ENCODE results near the gene NOS1. TPM values are rescaled to one million over a fixed set of nuclear protein-coding genes. Genes with fewer than 3 reads are reported as not detected.

Gene NOS1
- total and polyA plus RNA-seq, 2 donors (not counting 3 experiments of a cell fraction or from before 2014, with no cell fraction given) = not detected

DNA sequence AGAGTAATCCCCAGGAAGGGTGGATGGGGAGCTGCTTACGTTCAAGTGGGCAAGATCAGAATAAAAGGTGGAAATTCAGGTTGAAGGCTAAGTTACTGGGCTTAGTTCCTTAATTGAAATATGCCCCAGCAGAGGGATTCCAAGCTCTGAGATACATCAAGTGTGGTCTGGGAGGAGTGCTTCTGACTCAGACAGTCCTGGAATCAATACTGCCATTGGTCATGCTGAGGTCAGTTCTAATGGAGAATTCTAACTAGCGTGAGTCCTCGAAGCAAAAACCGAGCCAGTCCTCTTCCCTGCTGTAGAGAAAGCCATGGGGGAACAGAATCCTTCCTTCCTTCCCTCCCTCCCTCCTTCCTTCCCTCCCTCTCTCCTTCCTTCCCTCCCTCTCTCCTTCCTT is 39.9 kb downstream of the NOS1 start:
- H3K4me2 ChIP-seq (ENCODE audit: insufficient read depth, low read length) = no peak overlapping the region
- TF ChIP-seq GATA2 (IDR thresholded peaks at IDR 0.05; ENCODE audit: insufficient read depth, insufficient read length, low read depth, low read length) (no peak), MYC (IDR thresholded peaks at IDR 0.05; ENCODE audit: low read depth, low read length) (no peak), JUN (IDR thresholded peaks at IDR 0.05; ENCODE audit: borderline replicate concordance, insufficient read depth, insufficient read length, low read depth) (no peak), POLR2A (IDR thresholded peaks at IDR 0.05; ENCODE audit: low read depth, low read length) (no peak)
- TF ChIP-seq, protein P1, sequence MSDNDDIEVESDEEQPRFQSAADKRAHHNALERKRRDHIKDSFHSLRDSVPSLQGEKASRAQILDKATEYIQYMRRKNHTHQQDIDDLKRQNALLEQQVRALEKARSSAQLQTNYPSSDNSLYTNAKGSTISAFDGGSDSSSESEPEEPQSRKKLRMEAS (IDR thresholded peaks at IDR 0.05; ENCODE audit: insufficient read depth, insufficient read length) = no peak
- TF ChIP-seq, protein P2, sequence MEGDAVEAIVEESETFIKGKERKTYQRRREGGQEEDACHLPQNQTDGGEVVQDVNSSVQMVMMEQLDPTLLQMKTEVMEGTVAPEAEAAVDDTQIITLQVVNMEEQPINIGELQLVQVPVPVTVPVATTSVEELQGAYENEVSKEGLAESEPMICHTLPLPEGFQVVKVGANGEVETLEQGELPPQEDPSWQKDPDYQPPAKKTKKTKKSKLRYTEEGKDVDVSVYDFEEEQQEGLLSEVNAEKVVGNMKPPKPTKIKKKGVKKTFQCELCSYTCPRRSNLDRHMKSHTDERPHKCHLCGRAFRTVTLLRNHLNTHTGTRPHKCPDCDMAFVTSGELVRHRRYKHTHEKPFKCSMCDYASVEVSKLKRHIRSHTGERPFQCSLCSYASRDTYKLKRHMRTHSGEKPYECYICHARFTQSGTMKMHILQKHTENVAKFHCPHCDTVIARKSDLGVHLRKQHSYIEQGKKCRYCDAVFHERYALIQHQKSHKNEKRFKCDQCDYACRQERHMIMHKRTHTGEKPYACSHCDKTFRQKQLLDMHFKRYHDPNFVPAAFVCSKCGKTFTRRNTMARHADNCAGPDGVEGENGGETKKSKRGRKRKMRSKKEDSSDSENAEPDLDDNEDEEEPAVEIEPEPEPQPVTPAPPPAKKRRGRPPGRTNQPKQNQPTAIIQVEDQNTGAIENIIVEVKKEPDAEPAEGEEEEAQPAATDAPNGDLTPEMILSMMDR (IDR thresholded peaks at IDR 0.05; ENCODE audit: extremely low read depth in 1 of 2, insufficient read depth in 1 of 2, low read depth in 1 of 2, low read length in 2 of 2) = no peak
- H2AFZ ChIP-seq (ENCODE audit: low read depth, low read length) = no peak overlapping the region
- H3K9ac ChIP-seq (replicated peaks; ENCODE audit: extremely low read depth, insufficient read depth, low read length) = no peak overlapping the region
- DNase-seq (ENCODE audit: low read depth, low spot score) = no peak
- BruUV-seq (replicated peaks) = no TSS peak
- FAIRE-seq = no peak
- no peaks in the 10 kb centered on the region for H3K9me1 ChIP-seq (replicated peaks; ENCODE audit: control insufficient read depth, extremely low read depth, insufficient read depth, low read length)
- H3K4me1 ChIP-seq (ENCODE audit: control insufficient read depth, extremely low read depth, insufficient read depth, low read length) = no peaks in the 10 kb centered on the region
- no peaks in the 10 kb centered on the region for H3K36me3 ChIP-seq (ENCODE audit: control insufficient read depth in 2 of 2, extremely low read depth in 1 of 2, insufficient read depth in 2 of 2, low read length in 2 of 2)
- no peak overlapping the region for H3K27ac ChIP-seq (ENCODE audit: insufficient read depth, low read depth, low read length)
- no peaks in the 10 kb centered on the region for H3K9me3 ChIP-seq (replicated peaks; ENCODE audit: control insufficient read depth, insufficient read depth, low read length)
- no peaks in the 10 kb centered on the region for H3K79me2 ChIP-seq (ENCODE audit: control insufficient read depth, insufficient read depth, low read length)
- ChIA-PET CTCF (no interaction called here), POLR2A (no interaction called here)
- H3K4me3 ChIP-seq (replicated peaks in 1 of 3; ENCODE audit: insufficient read depth in 1 of 3, low read depth in 1 of 3, low read length in 3 of 3) = no peak overlapping the region
- dilution Hi-C loops (cut with MboI; ENCODE audit: extremely low pct_ligation_motif_present, low sequenced_read_pairs) (no loop called here), intact Hi-C loops (cut with micrococcal nuclease) (no loop called here)
- H3K27me3 ChIP-seq (ENCODE audit: control insufficient read depth in 2 of 2, insufficient read depth in 2 of 2, low read length in 2 of 2) = no peaks in the 10 kb centered on the region
- H4K20me1 ChIP-seq (replicated peaks; ENCODE audit: control insufficient read depth, extremely low read depth, insufficient read depth, low read length) = no peaks in the 10 kb centered on the region

DNA sequence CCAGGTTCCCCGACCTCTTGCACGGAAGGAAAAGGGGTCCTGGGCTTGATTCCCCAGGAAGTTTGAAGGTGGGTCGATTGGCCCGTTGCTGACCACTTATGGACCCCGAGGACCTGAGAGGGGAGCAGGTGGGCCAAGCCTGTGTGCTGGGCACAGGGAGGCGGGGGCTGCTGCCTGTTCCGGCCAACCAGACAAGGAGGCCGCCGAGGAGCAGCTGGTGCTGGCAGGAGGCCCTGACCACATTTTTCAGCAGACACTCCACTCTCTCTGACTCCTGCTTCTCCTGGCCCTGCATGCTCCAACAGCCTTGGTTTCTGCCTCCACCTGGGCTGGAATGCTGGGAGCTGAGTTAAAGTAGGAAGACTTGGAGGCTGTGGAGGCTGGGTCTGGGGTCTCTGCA is 42.8 kb downstream of the NOS1 start:
- Histone ChIP-seq H3K36me3 (ENCODE audit: control insufficient read depth in 2 of 2, extremely low read depth in 1 of 2, insufficient read depth in 2 of 2, low read length in 2 of 2) (no peaks in the 10 kb centered on the region), H3K4me1 (ENCODE audit: control insufficient read depth, extremely low read depth, insufficient read depth, low read length) (no peaks in the 10 kb centered on the region), H4K20me1 (replicated peaks; ENCODE audit: control insufficient read depth, extremely low read depth, insufficient read depth, low read length) (no peaks in the 10 kb centered on the region), H3K27me3 (ENCODE audit: control insufficient read depth in 2 of 2, insufficient read depth in 2 of 2, low read length in 2 of 2) (no peaks in the 10 kb centered on the region), H2AFZ (ENCODE audit: low read depth, low read length) (no peak overlapping the region), H3K27ac (ENCODE audit: insufficient read depth, low read depth, low read length) (no peak overlapping the region), H3K9ac (replicated peaks; ENCODE audit: extremely low read depth, insufficient read depth, low read length) (no peak overlapping the region), H3K4me3 (replicated peaks in 1 of 3; ENCODE audit: insufficient read depth in 1 of 3, low read depth in 1 of 3, low read length in 3 of 3) (no peak overlapping the region), H3K79me2 (ENCODE audit: control insufficient read depth, insufficient read depth, low read length) (no peaks in the 10 kb centered on the region), H3K9me1 (replicated peaks; ENCODE audit: control insufficient read depth, extremely low read depth, insufficient read depth, low read length) (no peaks in the 10 kb centered on the region), H3K9me3 (replicated peaks; ENCODE audit: control insufficient read depth, insufficient read depth, low read length) (no peaks in the 10 kb centered on the region), H3K4me2 (ENCODE audit: insufficient read depth, low read length) (no peak overlapping the region)
- DNase-seq (ENCODE audit: low read depth, low spot score) = no peak
- no peak for FAIRE-seq
- CTCF ChIA-PET = interaction anchor here (1.3 kb wide), 1 partner anchor 519 kb away, joined by 3 read pairs; no protein-coding TSS in a partner anchor
- TF ChIP-seq POLR2AphosphoS5 (IDR thresholded peaks at IDR 0.05; ENCODE audit: insufficient read depth, low read depth, low read length) = no peak
- no peak for TF ChIP-seq EZH2 (IDR thresholded peaks at IDR 0.05; ENCODE audit: borderline replicate concordance, low read depth, low read length, severe bottlenecking)
- TF ChIP-seq FOS (IDR thresholded peaks at IDR 0.05; ENCODE audit: borderline replicate concordance, insufficient read depth, low read length) = no peak
- TF ChIP-seq MYC (IDR thresholded peaks at IDR 0.05; ENCODE audit: low read depth, low read length) = no peak
- TF ChIP-seq, protein P1 (IDR thresholded peaks at IDR 0.05; ENCODE audit: insufficient read depth, insufficient read length) = no peak
- no peak for TF ChIP-seq POLR2A (IDR thresholded peaks at IDR 0.05; ENCODE audit: low read depth, low read length)
- TF ChIP-seq JUN (IDR thresholded peaks at IDR 0.05; ENCODE audit: borderline replicate concordance, insufficient read depth, insufficient read length, low read depth) = no peak
- TF ChIP-seq GATA2 (IDR thresholded peaks at IDR 0.05; ENCODE audit: insufficient read depth, insufficient read length, low read depth, low read length) = no peak
- TF ChIP-seq, protein P2 (IDR thresholded peaks at IDR 0.05; ENCODE audit: extremely low read depth in 1 of 2, insufficient read depth in 1 of 2, low read depth in 1 of 2, low read length in 2 of 2) = no peak
- POLR2A ChIA-PET = no interaction called here
- BruUV-seq (replicated peaks) = no TSS peak
- dilution Hi-C loops (cut with MboI; ENCODE audit: extremely low pct_ligation_motif_present, low sequenced_read_pairs) = no loop called here
- intact Hi-C loops (cut with micrococcal nuclease) = no loop called here

All from endothelial cell of umbilical vein (primary cell).